Activated T-cell treated with anti-CD3 and anti-CD28 coated beads, Interleukin-2, amount 50 U/mL, for 72 hours (primary cell): Measurements from ENCODE around the gene RO60. TPM values are rescaled to one million over a fixed set of nuclear protein-coding genes. Genes with fewer than 3 reads are reported as not detected.
"Not testable (repeated sequence)": the region's sequence is repeated elsewhere in the genome, so short reads cannot be mapped to it uniquely, and the experiment has no call there.

ENCODE experiments used
- ATAC-seq, 2 donors: fragments of 150-1000 bp; cut with Tn5 transposase; replicated peaks in 1 of 2; 2 replicates each; pipeline ENCODE4 v1.10.0; 2021; ENCODE audit warnings: moderate library complexity in 2 of 2, mild to moderate bottlenecking in 1 of 2
- DNase-seq, 2 donors: peaks; one replicate each; pipeline ENCODE4 v3.0.0; 2021 to 2022; ENCODE audit warnings: mixed read lengths in 1 of 2
- H3K27ac Mint-ChIP-seq: one replicate; pipeline ENCODE4 v1.8.0; 2022; ENCODE audit warnings: mild to moderate bottlenecking, moderate library complexity, mixed read lengths
- H3K27me3 Mint-ChIP-seq: one replicate; pipeline ENCODE4 v1.8.0; 2022; ENCODE audit warnings: low read depth, mixed read lengths
- H3K36me3 Mint-ChIP-seq, 2 donors: one replicate each; pipeline ENCODE4 v1.8.0; 2022; ENCODE audit warnings: mixed read lengths in 2 of 2, mild to moderate bottlenecking in 1 of 2; ENCODE audit not compliant: insufficient read depth in 2 of 2
- H3K4me1 Mint-ChIP-seq: one replicate; pipeline ENCODE4 v1.8.0; 2022; ENCODE audit warnings: low read depth, mixed read lengths
- H3K4me3 Mint-ChIP-seq, 2 donors: one replicate each; pipeline ENCODE4 v1.8.0; 2022; ENCODE audit warnings: mild to moderate bottlenecking in 2 of 2, mixed read lengths in 2 of 2, moderate library complexity in 2 of 2
- H3K9me3 Mint-ChIP-seq, 2 donors: one replicate each; pipeline ENCODE4 v1.8.0; 2022; ENCODE audit warnings: mixed read lengths in 2 of 2
- total RNA-seq, 2 donors: library from RNA; stranded (reverse); gene quantifications; one replicate each; pipeline ENCODE4 v1.2.3, GENCODE V29; 2022

The RO60 gene
- 10 to 100 TPM; 85.2 to 96.6 TPM for total RNA-seq

DNA sequence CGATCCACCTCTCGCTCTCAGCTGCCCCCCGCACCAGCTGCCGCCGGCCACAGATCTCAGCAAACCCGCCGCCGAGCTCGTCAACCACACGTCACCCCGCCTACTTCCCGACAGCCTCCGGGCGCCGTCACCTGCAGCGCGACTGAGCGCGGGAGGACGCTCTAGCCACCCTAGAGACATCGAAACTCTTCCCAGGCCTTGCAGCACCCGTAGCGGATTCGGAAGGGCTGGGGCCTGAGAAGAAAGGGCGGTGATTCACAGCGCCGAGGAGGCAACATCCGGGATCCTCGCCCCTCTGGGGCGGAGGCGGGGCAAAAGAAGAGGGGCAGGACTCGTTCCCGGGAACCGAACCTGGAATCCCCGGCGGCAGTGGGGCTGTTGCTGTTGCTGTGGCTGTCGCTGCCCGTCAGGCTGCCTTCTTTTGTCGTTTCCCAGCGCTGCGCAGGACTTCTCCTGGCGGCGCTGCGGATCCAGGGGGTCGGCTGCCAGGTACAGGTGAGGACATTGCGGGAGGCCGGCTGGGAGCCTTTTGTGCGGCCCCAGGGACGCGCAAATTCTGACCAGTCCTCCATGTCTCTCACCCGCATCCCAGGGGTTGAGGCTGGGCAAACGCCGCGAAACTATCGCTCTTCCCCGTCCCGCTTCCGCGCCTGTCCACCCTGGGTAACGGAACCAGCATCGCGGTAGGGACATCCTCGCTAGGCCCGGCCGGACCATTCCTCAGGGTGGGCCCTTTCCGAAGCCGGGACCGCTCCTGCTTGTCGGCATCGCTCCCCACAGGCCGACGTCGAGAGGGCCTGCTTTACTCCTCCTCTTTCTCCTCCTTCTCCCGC is at the start of gene RO60, which contains the start of gene UCHL5:
Gene RO60, plus strand, starts transcription at position 331 of the 833 bp plus-strand sequence. CDS start 9,443 bp downstream, outside the sequence.
Gene UCHL5, minus strand, starts transcription at position 79 of the 833 bp plus-strand sequence. CDS start 100 bp downstream, outside the sequence.
- DNase-seq = peak; percentile 94 to 95
- Mint-ChIP-seq H3K4me1 (peaks cover 65% of the 10 kb centered on the region), H3K4me3 (peak within 1 kb of the TSS; percentile 90 to 97), H3K27ac (peak within 1 kb of the TSS; percentile 94), H3K27me3 (no peaks in the 10 kb centered on the region), H3K9me3 (no peaks in the 10 kb centered on the region), H3K36me3 (peaks cover 10 to 24% of the 10 kb centered on the region in 2 donors)
- peak; percentile 95 for ATAC-seq

DNA sequence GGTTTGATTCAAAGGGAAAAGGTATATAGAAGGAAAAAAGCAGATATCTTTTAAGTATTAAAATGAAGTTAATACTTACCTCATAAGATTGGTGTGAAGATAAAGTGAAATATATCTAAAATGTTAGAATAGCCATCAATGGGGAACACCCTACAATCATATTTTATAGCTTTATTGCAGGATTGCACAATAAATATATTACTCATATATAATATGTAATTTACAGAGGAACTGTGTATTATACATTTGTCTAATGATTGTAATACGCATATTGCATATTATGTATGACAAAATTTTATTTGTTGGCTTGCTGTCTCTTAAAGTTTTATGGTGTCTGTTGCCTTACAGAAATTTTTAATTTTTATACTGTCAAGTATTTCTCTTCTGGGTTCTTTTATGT is 48.0 kb upstream of the RO60 start:
- H3K9me3 Mint-ChIP-seq = peaks cover 0 to 3% of the 10 kb centered on the region in 2 donors
- H3K4me1 Mint-ChIP-seq = no peaks in the 10 kb centered on the region
- ATAC-seq = no peak
- DNase-seq = no peak
- no peaks in the 10 kb centered on the region for H3K27me3 Mint-ChIP-seq
- H3K27ac Mint-ChIP-seq = no peak overlapping the region
- no peak overlapping the region for H3K4me3 Mint-ChIP-seq
- H3K36me3 Mint-ChIP-seq = peaks cover 0 to 2% of the 10 kb centered on the region in 2 donors

- Mint-ChIP-seq H3K4me3 (no peak overlapping the region), H3K27me3 (no peaks in the 10 kb centered on the region), H3K27ac (no peak overlapping the region), H3K4me1 (no peaks in the 10 kb centered on the region), H3K36me3 (no peaks in the 10 kb centered on the region), H3K9me3 (no peaks in the 10 kb centered on the region)
- DNase-seq (no peak), ATAC-seq (no peak)
Measured at GRCh38 chr1:193013005-193013404, 46.4 kb upstream of the RO60 start.

DNA sequence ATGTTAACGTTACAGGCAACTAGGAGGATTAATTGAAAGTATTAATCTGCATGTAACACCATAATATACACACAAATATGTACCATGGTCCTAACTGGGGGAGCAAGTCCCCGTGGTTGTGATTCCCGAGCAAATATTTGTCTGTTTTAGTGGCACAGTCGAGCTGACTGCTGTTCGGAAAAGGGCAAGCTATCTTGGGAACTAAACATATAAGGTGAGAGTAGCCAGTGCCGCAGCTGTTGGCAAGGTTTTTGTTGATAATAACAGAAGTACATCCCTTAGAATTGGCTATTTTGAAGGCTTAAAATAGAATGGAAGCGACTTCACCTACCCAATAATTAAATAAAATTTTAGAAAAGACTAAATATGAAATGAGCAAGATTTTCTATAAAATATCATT is 45.7 kb upstream of the RO60 start:
- no peak for DNase-seq
- Mint-ChIP-seq H3K27me3 (no peaks in the 10 kb centered on the region), H3K4me3 (no peak overlapping the region), H3K4me1 (no peaks in the 10 kb centered on the region), H3K9me3 (no peaks in the 10 kb centered on the region), H3K36me3 (no peaks in the 10 kb centered on the region), H3K27ac (no peak overlapping the region)
- ATAC-seq = no peak

DNA sequence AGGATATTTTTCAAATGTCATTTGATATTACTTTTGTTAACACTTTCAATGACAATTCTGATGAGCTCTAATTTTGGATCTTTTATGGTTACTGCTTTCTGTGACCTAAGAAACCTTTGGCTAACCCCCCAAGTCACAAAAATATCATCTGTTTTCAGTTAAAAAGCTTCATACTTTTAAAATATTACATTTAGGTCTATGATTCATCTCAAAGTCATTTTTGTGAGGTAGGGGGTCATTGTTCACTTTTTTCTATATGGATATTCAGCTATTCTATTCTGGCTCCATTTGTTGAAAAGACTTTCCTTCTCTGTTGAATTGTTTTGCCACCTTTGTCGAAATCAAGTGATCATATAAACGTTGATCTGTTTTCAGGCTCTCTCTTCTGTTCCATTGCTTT is 45.0 kb upstream of the RO60 start:
- no peak overlapping the region for H3K27ac Mint-ChIP-seq

DNA sequence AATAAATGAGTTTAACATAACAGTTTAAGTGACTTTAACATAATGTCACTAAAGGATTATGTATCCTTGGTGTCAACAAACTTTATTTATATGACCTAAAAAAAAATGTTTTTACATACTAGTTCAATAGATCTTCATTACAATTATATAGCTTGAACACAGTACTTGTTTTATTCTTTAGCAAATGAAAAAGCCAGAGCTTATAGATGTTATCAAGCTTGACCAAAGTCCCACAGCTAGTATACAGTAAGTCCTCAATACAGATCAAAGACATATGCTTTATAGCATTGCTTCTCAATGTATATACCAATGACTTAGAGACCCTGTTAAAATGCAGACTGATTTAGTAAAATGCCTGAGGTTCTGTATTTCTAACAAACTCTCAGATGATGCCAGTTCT is 42.6 kb upstream of the RO60 start:
- no peak overlapping the region for H3K4me3 Mint-ChIP-seq

More for the DNA sequence above, 45.0 kb upstream of the RO60 start:
- Mint-ChIP-seq H3K9me3 (no peaks in the 10 kb centered on the region), H3K27me3 (no peaks in the 10 kb centered on the region), H3K4me3 (no peak overlapping the region), H3K4me1 (no peaks in the 10 kb centered on the region), H3K36me3 (no peaks in the 10 kb centered on the region)
- ATAC-seq (no peak), DNase-seq (no peak)

DNA sequence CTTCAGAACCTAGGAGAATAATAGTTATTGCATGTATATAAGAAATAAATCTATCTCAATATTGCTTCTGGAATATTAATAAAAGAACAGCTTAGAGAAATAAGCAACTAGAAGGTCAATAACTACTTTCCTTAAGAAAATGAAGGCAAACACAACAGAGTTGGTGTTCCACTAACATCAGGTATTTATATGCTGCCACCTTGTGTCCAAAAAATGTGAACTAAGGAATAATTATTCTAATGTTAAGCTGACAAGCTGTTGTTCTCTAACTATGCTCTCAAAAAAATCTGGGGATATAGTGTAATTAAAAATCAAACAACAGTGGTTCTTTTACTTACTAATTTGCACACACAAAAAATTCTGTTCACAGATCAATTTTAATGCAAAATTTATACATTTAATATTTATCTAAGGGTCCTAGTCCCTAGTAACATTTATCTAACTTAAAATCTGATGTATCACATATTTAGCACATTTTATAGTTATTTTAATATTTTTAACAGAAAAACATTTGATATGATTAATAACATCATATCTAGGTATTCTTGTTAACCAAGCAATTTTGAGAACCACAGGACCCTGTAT is 39.9 kb upstream of the RO60 start:
- H3K4me3 Mint-ChIP-seq = no peak overlapping the region
- DNase-seq (no peak), ATAC-seq (no peak)
- H3K9me3 Mint-ChIP-seq = no peaks in the 10 kb centered on the region
- no peak overlapping the region for H3K27ac Mint-ChIP-seq
- no peaks in the 10 kb centered on the region for H3K27me3 Mint-ChIP-seq
- H3K36me3 Mint-ChIP-seq = peaks cover 0 to 6% of the 10 kb centered on the region in 2 donors
- no peaks in the 10 kb centered on the region for H3K4me1 Mint-ChIP-seq

More for the DNA sequence above, 42.6 kb upstream of the RO60 start:
- H3K4me1 Mint-ChIP-seq = no peaks in the 10 kb centered on the region
- no peaks in the 10 kb centered on the region for H3K9me3 Mint-ChIP-seq
- no peaks in the 10 kb centered on the region for H3K36me3 Mint-ChIP-seq
- DNase-seq (no peak), ATAC-seq (no peak)
- H3K27me3 Mint-ChIP-seq = no peaks in the 10 kb centered on the region
- H3K27ac Mint-ChIP-seq = no peak overlapping the region

- peaks cover 9% of the 10 kb centered on the region for H3K4me1 Mint-ChIP-seq
- H3K36me3 Mint-ChIP-seq = peaks cover 1 to 14% of the 10 kb centered on the region in 2 donors
- H3K27ac Mint-ChIP-seq = no peak overlapping the region
- no peak for ATAC-seq
- DNase-seq = no peak
- H3K9me3 Mint-ChIP-seq = no peaks in the 10 kb centered on the region
- no peaks in the 10 kb centered on the region for H3K27me3 Mint-ChIP-seq
- H3K4me3 Mint-ChIP-seq = no peak overlapping the region
Measured at GRCh38 chr1:193025218-193025617, 34.2 kb upstream of the RO60 start.

- Mint-ChIP-seq H3K27ac (peak overlapping the region; percentile 68), H3K4me3 (no peak overlapping the region), H3K27me3 (no peaks in the 10 kb centered on the region)
Measured at GRCh38 chr1:193030280-193030679, 29.1 kb upstream of the RO60 start.

GRCh38 chr1:193031431-193031830 is 28.0 kb upstream of the RO60 start:
- H3K27ac Mint-ChIP-seq = no peak overlapping the region
- peaks cover 15% of the 10 kb centered on the region for H3K4me1 Mint-ChIP-seq

More at GRCh38 chr1:193030280-193030679, 29.1 kb upstream of the RO60 start:
- peaks cover 14% of the 10 kb centered on the region for H3K4me1 Mint-ChIP-seq
- ATAC-seq (no peak), DNase-seq (no peak)
- no peaks in the 10 kb centered on the region for H3K9me3 Mint-ChIP-seq
- H3K36me3 Mint-ChIP-seq = peaks cover 4 to 12% of the 10 kb centered on the region in 2 donors

DNA sequence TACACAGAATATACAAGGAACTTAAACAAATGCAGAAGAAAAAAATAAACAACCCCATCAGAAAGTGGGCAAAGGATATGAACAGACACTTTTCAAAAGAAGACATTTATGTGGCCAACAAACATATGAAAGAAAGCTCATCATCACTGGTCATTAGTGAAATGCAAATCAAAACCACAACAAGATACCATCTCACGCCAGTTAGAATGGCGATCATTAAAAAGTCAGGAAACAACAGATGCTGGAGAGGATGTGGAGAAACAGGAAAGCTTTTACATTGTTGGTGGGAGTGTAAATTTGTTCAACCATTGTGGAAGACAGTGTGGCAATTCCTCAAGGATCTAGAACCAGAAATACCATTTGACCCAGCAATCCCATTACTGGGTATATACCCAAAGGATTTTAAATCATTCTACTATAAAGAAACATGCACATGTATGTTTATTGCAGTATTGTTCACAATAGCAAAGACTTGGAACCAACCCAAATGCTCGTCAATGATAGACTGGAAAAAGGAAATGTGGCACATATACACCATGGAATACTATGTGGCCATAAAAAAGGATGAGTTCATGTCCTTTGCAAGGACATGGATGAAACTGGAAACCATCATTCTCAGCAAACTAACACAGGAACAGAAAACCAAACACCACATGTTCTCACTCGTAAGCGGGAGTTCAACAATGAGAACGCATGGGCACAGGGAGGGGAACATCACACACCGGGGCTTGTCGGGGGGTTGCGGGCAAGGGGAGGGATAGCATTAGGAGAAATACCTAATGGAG is 26.6 kb upstream of the RO60 start:
- H3K4me3 Mint-ChIP-seq, H3K9me3 Mint-ChIP-seq, H3K27ac Mint-ChIP-seq, ATAC-seq, H3K27me3 Mint-ChIP-seq, DNase-seq, H3K36me3 Mint-ChIP-seq: not testable (repeated sequence)
- peaks cover 17% of the 10 kb centered on the region for H3K4me1 Mint-ChIP-seq

More at GRCh38 chr1:193031431-193031830, 28.0 kb upstream of the RO60 start:
- Mint-ChIP-seq H3K36me3 (peaks cover 4 to 8% of the 10 kb centered on the region in 2 donors), H3K9me3 (no peaks in the 10 kb centered on the region), H3K27me3 (no peaks in the 10 kb centered on the region), H3K4me3 (no peak overlapping the region)
- ATAC-seq = no peak
- DNase-seq = no peak

DNA sequence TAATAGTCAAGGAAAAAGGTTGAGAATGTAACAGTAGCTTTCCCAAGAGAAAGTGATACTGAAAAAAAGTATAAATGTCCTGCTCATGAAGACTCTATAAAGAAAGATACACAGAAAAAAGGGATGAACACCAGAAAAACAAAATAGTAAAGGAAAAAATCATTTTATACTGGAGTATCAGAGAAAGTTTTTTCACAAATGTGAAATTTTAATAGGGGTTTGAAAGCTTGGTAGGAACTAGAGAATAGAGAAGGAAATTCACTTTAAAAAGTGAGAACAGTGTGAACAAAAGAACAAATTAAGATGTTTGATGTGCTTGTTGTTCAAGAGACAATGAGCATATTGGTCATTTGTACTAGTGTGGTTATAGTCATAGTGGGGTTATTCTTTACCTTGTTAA is 25.8 kb upstream of the RO60 start:
- H3K27ac Mint-ChIP-seq = peak overlapping the region; percentile 7
- H3K4me3 Mint-ChIP-seq = no peak overlapping the region
- no peaks in the 10 kb centered on the region for H3K9me3 Mint-ChIP-seq
- H3K36me3 Mint-ChIP-seq = peaks cover 3 to 10% of the 10 kb centered on the region in 2 donors
- peaks cover 17% of the 10 kb centered on the region for H3K4me1 Mint-ChIP-seq
- no peak for DNase-seq
- ATAC-seq = no peak
- no peaks in the 10 kb centered on the region for H3K27me3 Mint-ChIP-seq
